ENCODE data around the gene GDI2.
A peak's percentile ranks its signal among the peaks of the same experiment; 100 is the strongest.
"Not testable (repeated sequence)": the region's sequence is repeated elsewhere in the genome, so short reads cannot be mapped to it uniquely, and the experiment has no call there.

Gene GDI2

GRCh38 chr10:5829267-5829666 lies 16.0 kb upstream of the GDI2 start:
- DNase-seq (ENCODE audit: low read depth, low spot score) = no peak

GRCh38 chr10:5828725-5829124 lies 15.5 kb upstream of the GDI2 start:
- no peak for DNase-seq (ENCODE audit: low read depth, low spot score)
- no peak overlapping the region for H3K27ac ChIP-seq

More at GRCh38 chr10:5829267-5829666, 16.0 kb upstream of the GDI2 start:
- no peak overlapping the region for H3K27ac ChIP-seq

DNA sequence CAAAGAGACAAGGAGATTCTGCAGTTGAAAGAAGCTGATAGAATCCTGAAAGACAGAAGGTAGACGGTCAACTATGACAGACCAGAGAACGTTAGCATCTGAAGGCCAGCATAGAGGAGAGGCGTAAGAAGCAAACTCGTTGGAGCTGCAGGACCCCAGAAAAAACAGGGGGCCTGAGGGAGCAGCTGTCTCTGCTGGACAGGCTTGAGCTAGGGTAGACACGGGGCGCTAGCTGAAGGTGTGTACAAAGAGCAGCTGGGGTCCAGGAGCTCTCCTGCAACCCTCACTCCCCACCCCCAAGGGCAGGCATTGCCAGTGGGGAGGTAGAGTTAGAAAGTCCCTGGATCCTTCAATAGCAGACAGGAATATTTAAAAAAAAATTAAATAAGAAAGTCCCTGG lies 14.6 kb upstream of the GDI2 start:
- no peak overlapping the region for H3K27ac ChIP-seq
- no peak for DNase-seq (ENCODE audit: low read depth, low spot score)

DNA sequence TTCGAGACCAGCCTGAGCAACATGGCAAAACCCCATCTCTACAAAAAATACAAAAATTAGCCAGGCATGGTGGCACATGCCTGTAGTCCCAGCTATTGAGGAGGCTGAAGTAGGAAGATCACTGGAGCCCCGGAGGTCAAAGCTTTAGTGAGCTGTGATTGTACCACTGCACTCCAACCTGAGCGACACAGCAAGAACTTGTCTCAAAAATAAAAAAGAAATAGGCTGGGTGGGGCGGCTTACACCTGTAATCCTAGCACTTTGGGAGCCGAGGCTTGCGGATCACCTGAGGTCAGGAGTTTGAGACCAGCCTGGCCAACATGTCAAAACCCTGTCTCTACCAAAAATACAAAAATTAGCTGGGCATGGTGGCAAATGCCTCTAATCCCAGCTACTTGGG lies 13.3 kb upstream of the GDI2 start:
- not testable (repeated sequence) for H3K27ac ChIP-seq; DNase-seq (ENCODE audit: low read depth, low spot score)

DNA sequence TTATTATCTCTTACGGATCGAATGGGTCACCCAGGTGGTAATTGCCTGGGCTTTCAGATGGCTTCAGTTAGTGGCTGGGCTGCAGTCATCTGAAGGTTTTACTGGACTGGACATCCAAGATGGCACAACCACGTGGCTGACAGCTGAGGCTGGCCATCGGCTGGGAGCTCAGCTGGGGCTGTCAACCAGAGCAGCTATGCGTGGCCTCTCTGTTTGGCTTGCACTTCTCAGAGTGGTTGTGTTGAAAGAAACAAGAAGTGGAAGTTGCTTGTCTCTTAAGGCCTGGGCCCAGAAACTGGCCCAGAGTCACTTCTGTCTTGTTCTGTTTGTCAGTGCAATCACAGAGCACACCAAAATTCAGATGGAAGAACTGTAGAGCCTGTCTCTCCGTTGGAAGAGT lies 5.7 kb upstream of the GDI2 start:
- no peak overlapping the region for H3K27ac ChIP-seq
- DNase-seq (ENCODE audit: low read depth, low spot score) = no peak

DNA sequence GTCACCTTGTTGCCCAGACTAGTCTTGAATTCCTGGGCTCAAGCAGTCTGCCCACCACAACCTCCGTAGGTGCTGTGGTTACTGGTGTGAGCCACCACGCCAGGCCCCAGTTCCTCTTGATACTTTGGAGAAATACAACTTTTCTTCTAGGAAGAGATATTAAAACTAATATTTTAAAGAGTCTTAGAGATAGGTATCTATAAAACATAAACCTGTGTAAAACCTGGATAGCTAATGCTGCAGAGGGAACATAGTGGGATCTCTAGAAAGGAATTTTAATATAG lies 4.8 kb upstream of the GDI2 start:
- no peak for DNase-seq (ENCODE audit: low read depth, low spot score)
- no peak overlapping the region for H3K27ac ChIP-seq

- no peak overlapping the region for H3K27ac ChIP-seq
- DNase-seq (ENCODE audit: low read depth, low spot score) = no peak
Observed at GRCh38 chr10:5817322-5818047, 4.3 kb upstream of the GDI2 start.

DNA sequence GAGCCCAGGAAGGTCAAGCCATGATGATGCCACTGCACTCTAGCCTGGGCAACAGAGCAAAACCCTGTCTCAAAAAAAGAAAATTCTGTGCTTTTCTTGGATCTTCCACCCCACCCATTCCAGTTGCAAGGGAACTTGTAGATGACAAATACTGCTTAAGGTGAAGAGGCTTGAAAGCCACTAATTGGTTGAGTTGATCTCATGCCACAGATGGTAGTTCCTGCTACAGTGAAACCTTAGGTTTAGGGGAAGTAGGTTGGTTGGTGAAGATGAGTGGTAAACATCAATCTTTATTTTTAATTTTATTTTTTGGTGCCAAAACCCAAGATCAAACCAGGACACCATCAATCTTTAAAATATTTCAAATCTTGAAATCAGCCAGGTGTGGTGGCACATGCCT lies 2.9 kb upstream of the GDI2 start:
- no peak overlapping the region for H3K27ac ChIP-seq
- DNase-seq (ENCODE audit: low read depth, low spot score) = no peak

DNA sequence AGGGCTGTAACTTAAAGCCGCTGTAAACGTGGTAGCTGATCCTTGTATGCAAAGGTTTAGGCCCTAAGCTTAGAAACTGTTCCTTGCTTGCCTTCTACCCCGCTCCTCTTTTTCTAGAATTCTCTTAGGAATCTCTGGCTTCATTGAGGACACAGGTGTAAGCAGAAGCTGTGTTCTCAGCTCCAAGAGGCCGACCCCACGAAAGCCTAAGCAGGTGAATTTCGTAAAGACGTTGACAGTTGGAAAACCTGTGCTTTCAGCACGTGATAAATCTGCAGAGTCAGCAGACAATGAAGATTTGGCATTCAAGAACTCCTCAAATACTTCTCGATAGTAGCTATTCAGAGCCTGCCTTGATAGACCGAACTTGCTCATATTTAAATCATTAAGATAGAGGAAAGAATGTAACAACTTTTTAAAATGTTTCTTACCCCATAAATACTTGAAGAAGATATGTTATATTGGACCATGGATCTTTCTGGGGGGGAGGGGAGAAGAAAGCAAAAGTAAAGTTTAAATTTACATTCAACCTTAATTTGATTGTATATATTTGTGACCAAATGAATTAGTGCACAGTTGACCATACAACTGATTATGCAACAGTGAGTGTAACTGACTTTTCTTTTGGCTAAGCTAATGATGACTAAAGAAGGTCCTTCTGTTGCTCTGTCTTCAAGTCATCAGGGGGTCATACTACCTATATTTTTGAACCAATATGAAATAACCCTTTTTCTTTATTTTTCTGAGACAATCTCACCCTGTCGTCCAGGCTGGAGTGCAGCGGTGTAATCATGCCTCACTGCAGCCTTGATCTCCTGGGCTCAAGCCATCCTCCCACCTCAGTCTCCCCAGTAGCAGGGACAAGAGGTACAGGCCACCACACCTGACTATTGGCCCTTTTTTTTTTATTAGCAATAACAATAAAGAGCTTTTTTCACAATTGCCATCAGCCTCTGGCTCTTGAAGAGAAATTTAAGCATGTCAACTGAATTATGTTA lies 1.2 kb upstream of the GDI2 start:
- peak overlapping the region; percentile 83 for H3K27ac ChIP-seq
- no peak for DNase-seq (ENCODE audit: low read depth, low spot score)

DNA sequence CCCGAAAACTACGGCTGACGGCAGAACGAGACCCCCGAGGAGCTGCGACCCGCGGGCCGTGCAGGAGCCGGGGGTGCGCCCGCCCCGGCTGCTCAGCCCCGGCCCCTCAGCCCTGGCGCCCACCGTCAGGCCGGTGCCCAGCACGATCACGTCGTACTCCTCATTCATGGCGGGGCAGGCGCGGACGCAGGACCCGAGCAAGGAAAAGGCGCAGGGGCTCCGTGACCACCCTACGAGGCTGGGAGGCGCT lies 218 bp downstream of the GDI2 start:
- no peak for DNase-seq (ENCODE audit: low read depth, low spot score)
- H3K27ac ChIP-seq = peak overlapping the region; percentile 83

GRCh38 chr10:5812283-5813090 lies 747 bp downstream of the GDI2 start:
- DNase-seq (ENCODE audit: low read depth, low spot score) = no peak
- H3K27ac ChIP-seq = peak overlapping the region; percentile 83

DNA sequence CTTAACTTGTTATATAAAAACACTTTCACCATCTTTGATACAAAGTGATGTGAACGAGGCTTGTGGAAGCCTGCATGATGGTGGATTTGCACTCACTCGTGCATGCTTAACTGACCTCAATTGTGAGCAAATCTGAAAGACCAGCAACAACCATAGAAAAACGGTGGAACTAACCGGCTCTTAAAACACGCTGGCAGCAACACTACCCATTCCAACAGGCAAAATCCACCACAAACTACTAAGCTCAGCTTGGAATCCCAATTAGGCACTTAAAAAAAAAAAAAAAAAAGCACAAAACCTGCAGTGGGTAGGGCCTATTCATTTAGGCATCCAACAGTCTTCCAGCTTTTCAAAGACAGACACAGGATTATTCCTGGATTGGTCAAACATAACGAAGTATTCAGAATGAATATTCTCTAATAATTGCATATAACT lies 1.8 kb downstream of the GDI2 start:
- no peak for DNase-seq (ENCODE audit: low read depth, low spot score)
- H3K27ac ChIP-seq = no peak overlapping the region

DNA sequence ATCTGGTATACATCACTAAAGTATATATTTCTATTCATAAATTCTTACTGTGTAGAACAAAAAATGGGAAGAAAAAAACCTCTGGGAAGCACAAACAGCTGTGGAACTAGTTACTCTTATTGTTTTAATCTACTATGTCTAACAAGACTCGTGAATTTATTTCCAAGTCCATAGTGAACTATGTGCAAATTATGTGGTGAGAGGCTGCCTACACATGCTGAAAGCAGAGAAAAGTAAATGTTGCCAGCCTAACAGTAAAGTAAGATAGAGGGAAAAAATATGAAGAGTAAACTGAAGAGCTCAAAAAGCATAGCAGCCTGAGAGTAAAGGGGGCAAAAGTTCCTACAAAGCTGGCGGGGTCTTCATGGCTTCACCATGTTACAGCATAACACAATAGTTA lies 3.0 kb downstream of the GDI2 start:
- H3K27ac ChIP-seq = no peak overlapping the region
- DNase-seq (ENCODE audit: low read depth, low spot score) = no peak

DNA sequence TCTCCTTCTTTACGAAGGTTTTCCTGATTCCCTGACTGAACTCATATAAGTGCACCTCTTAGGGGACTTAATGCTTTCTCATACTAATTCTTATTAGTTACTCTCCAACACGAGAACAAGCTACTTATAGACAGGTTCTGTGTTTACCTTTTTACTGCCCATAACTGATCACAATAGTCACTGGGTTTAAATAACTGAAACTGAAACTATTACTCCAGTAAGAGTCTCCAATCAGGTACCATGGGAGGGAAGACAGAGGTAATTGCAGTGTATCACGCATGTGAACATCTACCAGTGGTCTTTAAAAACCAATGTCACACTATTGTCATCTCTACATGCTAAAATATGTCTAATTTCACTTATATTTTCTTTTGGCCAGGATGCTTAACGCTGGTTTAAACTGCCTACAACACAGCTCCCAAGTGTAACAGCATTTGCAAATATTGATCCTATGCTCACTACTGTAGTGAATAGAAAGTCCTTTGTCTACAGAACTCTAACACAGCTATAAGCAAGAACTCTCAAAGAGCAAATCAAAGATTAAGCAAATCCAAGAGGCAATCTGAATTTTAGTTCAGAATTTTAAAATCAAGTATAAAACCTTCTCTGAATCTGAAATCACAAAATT lies 3.6 kb downstream of the GDI2 start:
- H3K27ac ChIP-seq = no peak overlapping the region
- DNase-seq (ENCODE audit: low read depth, low spot score) = no peak

- DNase-seq (ENCODE audit: low read depth, low spot score); H3K27ac ChIP-seq: not testable (repeated sequence)
Observed at GRCh38 chr10:5808783-5809392, 4.3 kb downstream of the GDI2 start.

DNA sequence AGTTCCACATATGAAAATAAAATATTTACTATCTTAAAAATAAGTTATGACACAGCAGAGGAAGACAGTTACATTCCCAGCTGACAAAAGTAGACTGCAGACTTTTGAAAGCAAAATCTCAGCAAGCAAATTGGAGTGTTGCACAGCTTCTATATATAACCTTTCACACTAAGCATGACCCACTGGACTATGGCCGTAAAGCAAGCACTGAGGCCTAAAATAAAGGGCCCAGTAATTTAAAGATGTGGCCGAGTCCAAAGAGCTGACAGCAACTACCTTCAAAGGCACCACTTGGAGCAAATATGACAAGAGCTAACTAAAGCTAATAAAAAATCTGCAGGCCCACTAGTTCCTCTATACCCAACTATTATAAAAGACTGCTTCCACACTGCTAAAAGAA lies 6.5 kb downstream of the GDI2 start:
- no peak overlapping the region for H3K27ac ChIP-seq
- no peak for DNase-seq (ENCODE audit: low read depth, low spot score)

DNA sequence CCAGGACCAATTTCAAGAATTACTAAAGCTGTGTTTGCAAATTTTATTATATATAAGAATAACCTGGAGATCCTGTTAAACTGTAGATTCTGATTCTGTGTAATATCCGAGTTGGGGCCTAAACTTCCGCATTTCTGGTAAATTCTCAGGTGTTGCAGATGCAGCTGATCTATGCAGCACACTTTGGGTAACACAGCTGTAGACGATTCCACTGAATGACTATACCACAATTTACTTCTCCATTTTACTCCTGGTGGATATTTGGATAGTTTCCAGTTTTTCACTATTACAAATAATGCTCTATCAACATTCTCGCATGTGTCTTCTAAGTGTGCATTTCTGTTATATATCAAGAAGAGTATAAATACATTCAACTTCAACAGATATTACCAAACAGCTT lies 7.5 kb downstream of the GDI2 start:
- H3K27ac ChIP-seq = no peak overlapping the region
- no peak for DNase-seq (ENCODE audit: low read depth, low spot score)

DNA sequence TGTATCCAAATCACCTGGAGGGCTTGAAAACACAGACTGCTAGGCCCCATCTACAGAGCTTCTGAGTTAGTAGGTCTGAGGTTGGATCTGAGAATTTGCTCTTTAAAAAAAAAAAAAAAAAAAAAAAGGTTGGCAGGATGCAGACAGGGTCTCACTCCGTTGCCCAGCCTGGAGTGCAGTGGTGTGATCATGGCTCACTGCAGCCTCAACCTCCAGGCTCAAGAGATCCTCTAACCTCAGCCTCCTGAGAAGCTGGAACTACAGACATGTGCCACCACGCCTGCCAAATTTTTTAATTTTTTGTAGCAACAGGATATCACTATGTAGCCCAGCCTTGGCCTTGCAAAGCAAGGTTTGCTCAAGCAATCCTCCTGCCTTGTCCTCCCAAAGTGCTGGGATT lies 8.0 kb downstream of the GDI2 start:
- no peak overlapping the region for H3K27ac ChIP-seq
- DNase-seq (ENCODE audit: low read depth, low spot score) = no peak

- H3K27ac ChIP-seq = no peak overlapping the region
- no peak for DNase-seq (ENCODE audit: low read depth, low spot score)
Observed at GRCh38 chr10:5804386-5804785, 8.8 kb downstream of the GDI2 start.

DNA sequence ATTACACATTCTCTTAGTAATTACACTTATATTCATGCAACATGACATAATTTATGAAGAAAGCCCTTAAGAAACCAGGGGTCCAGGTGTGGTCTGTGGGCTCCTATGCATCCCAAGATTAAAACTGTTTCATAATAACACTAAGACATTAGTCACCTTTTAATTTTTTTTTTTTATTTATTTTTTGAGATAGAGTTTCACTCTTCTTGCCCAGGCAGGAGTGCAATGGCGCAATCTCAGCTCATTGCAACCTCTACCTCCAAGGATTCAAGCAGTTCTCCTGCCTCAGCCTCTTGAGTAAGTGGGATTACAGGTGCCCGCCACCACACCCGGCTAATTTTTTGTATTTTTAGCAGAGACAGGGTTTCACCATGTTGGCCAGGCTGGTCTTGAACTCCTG lies 12.5 kb downstream of the GDI2 start:
- H3K27ac ChIP-seq = peak overlapping the region; percentile 48
- DNase-seq (ENCODE audit: low read depth, low spot score) = no peak

Data from epithelial cell of prostate (primary cell).